Upper lobe of left lung (tissue), 4 donors: ENCODE measurements around the gene CYP19A1.

Experiments used
- EP300 ChIP-seq, 4 donors: sonication (generic); formaldehyde crosslinking; IDR thresholded peaks; one replicate each; pipeline ENCODE4 v1.5.1; 2017; ENCODE audit warnings: antibody characterized with exemption in 4 of 4, control low read depth in 2 of 4
- POLR2AphosphoS5 ChIP-seq, 2 donors: sonication (generic); formaldehyde crosslinking; IDR thresholded peaks; one replicate each; pipeline ENCODE4 v1.5.1; 2017; ENCODE audit warnings: antibody characterized with exemption in 2 of 2

DNA sequence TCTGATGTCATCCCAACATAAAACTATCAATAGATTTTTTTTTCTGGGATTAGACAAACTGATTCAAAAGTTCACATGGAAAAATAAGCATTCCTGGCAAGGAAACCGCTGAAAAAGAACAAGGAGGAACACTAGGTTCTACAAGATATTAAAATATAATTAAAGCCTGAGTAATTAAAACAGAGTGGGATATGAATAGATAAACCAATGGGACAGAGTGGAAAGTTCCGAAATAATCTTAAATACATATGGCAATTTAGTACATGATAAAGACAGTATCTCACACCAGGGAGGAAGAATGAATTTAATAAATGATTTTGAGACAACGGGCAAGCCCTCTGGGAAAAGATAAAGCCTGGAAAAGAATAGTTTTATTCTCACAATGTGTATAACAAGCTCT is 7.7 kb upstream of the CYP19A1 start:
- TF ChIP-seq EP300 (IDR thresholded peaks at IDR 0.05) (no peak), POLR2AphosphoS5 (IDR thresholded peaks at IDR 0.05) (no peak)
